GM12872 (cell line): ENCODE data around the gene ASCC3.

Experiments used
- TF ChIP-seq, protein P1 (sequence below): IDR thresholded peaks from 3 replicates; pipeline ENCODE4 v1.5.1; 2011; ENCODE audit warnings: low read depth, mild to moderate bottlenecking, low read length, moderate library complexity; ENCODE audit not compliant: insufficient read depth

Gene ASCC3

DNA sequence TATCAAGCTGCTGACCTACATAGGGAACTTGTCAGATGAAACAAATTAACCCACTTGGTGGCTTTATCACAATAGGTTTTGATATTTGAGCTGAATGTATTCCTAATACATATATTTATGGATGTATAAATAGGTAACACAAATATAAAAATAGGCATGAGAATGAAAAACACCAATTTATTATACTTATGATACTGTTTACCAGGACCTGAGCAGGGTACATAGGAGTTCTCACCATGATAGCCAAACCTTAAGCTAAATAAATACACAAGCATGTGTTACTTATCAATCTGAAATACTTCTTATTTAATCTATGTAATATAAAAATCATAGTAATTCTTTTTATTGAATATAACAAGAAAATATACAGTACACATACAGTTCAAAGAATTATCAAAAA lies 25.0 kb downstream of the ASCC3 start:
- TF ChIP-seq, protein P1, sequence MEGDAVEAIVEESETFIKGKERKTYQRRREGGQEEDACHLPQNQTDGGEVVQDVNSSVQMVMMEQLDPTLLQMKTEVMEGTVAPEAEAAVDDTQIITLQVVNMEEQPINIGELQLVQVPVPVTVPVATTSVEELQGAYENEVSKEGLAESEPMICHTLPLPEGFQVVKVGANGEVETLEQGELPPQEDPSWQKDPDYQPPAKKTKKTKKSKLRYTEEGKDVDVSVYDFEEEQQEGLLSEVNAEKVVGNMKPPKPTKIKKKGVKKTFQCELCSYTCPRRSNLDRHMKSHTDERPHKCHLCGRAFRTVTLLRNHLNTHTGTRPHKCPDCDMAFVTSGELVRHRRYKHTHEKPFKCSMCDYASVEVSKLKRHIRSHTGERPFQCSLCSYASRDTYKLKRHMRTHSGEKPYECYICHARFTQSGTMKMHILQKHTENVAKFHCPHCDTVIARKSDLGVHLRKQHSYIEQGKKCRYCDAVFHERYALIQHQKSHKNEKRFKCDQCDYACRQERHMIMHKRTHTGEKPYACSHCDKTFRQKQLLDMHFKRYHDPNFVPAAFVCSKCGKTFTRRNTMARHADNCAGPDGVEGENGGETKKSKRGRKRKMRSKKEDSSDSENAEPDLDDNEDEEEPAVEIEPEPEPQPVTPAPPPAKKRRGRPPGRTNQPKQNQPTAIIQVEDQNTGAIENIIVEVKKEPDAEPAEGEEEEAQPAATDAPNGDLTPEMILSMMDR, result no peak

DNA sequence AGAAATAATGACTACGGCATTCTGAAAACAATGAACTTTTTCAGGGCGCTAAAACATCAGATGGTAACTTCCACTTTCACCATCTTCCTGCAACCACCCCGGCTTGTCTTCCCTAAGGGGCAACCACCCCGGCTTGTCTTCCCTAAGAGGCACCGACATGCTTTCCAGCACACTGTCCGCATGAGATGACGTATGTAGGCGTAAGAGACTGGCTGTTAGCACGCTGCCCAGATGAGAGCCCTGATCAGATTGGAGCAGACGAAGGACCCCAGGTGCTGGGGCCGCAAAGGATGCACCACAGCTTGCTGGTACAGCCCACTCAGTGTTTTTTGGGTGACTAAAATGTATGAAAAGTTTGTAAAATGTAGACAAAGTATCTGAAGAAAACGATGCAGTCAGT lies 29.3 kb downstream of the ASCC3 start:
- TF ChIP-seq, protein P1, result no peak

DNA sequence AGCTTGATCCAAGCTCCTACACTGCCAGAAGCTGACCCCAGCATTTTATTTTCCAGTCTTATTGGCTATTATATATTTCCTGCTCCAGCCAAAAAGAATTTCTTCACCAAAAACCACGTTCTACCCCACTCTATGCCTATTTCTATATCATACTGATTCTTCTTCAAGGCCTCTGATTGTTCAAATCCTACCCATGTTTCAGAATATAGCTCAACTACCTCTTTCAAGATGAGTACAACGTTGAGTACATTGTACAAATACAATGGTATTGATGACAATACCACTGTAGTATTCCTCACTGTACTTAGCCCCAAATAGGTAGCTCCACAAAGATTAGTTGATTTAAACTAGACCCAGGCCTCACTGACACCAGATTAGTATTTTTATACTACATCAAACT lies 31.0 kb downstream of the ASCC3 start:
- TF ChIP-seq, protein P1, result no peak

DNA sequence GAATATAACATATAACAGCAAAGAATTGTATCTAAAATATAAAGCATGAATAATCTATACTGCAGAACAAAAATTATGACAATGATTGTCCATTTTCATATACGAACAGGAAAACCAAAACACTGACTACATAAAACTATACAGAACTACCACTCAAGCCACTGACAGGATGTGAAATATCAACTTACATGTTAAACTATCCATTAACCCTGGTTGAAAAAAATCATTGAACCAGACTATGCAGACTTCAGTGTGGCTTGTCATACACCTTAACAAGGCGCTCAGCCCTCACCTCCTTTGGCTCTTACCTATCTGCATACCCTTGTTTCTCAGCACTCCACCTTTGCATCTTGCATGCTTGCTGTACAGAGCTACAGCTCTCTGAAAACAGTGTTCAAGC lies 34.9 kb downstream of the ASCC3 start:
- TF ChIP-seq, protein P1, result no peak

DNA sequence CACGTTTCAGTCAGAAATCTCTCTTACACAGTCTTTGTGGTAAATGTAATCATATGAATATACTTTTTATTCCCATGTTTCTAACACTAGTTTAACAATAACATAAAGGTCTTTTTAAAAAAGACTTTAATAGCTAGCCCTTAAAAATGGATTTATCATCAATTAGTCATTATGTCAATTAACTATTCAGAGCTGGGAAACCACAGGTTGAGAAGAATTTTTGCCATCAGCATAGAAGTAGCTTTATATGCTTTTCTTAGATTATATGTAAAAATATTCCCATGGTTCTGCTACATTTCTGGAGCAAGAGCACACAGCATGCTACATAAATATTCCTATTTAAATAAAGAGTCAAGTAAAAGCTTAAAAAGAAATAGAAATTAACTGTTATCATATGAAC lies 35.5 kb downstream of the ASCC3 start:
- TF ChIP-seq, protein P1, result no peak

DNA sequence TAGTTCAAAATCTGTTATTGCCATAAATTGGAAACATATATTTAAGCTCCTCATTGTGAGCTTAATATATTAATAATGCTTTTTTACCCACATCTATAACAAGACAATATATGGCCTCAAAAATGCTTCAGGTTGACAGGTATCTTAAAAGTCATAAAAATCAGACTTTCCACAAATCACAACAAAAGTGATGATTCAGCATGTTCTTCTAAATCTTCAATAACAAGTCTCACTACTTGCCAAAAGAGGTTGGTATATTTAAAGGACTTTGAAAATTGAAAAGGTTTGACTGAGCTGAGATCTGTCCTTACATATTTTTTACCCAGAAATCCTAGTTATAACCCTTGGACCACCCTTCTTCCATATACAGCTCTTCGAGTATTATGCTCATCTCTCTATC lies 41.7 kb downstream of the ASCC3 start:
- TF ChIP-seq, protein P1, result no peak

DNA sequence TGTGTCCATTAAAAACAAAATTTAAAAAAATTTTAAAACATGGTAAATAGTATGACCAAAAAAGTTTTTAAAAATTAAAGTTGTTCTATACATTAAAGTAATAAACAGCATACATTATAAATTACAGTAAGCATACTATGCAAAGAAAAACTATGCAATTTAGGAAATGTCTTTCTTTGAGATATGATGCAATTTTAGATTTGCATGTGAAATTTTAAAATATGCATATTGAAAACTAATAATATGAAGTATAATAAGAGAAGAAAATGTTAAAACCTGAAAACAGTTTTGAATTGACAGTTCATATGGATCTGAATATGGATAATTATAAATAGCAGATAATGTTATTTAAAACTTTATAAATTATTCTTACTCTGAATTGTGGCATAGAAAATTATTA lies 43.1 kb downstream of the ASCC3 start:
- TF ChIP-seq, protein P1, result no peak
